HG03565 (cell line): ENCODE measurements around the gene NR2E3.

Experiments
- ATAC-seq: cut with Tn5 transposase; IDR thresholded peaks from one replicate; pipeline ENCODE4 v1.9.1; 2021; ENCODE audit warnings: mild to moderate bottlenecking, moderate library complexity; ENCODE audit not compliant: unreplicated experiment

The NR2E3 gene

GRCh38 chr15:71790081-71790480, 20.3 kb upstream of the NR2E3 start:
- ATAC-seq: no peak

GRCh38 chr15:71791975-71792374, 18.4 kb upstream of the NR2E3 start:
- ATAC-seq: no peak

GRCh38 chr15:71792521-71792920, 17.8 kb upstream of the NR2E3 start:
- no peak for ATAC-seq

- ATAC-seq: no peak
Measured at GRCh38 chr15:71798641-71799040, 11.7 kb upstream of the NR2E3 start.

- ATAC-seq: no peak
Measured at GRCh38 chr15:71800190-71800589, 10.2 kb upstream of the NR2E3 start.

- no peak for ATAC-seq
Measured at GRCh38 chr15:71800835-71801745, 9.3 kb upstream of the NR2E3 start.

GRCh38 chr15:71801935-71802655, 8.3 kb upstream of the NR2E3 start:
- no peak for ATAC-seq

- ATAC-seq: no peak
Measured at GRCh38 chr15:71802770-71803169, 7.6 kb upstream of the NR2E3 start.

- ATAC-seq: no peak
Measured at GRCh38 chr15:71804226-71804625, 6.1 kb upstream of the NR2E3 start.

- ATAC-seq: no peak
Measured at GRCh38 chr15:71804695-71805470, 5.5 kb upstream of the NR2E3 start.

- no peak for ATAC-seq
Measured at GRCh38 chr15:71806452-71806931, 3.9 kb upstream of the NR2E3 start.

- ATAC-seq: no peak
Measured at GRCh38 chr15:71807125-71807629, 3.2 kb upstream of the NR2E3 start.

GRCh38 chr15:71807691-71808091, 2.7 kb upstream of the NR2E3 start:
- ATAC-seq: no peak

- ATAC-seq: no peak
Measured at GRCh38 chr15:71808311-71809020, 1.9 kb upstream of the NR2E3 start.

GRCh38 chr15:71809346-71809745, 1.0 kb upstream of the NR2E3 start:
- ATAC-seq: no peak

GRCh38 chr15:71811036-71811736, 832 bp downstream of the NR2E3 start:
- ATAC-seq: no peak

- ATAC-seq: no peak
Measured at GRCh38 chr15:71811752-71812735, 1.7 kb downstream of the NR2E3 start.

GRCh38 chr15:71812966-71813722, 2.8 kb downstream of the NR2E3 start:
- no peak for ATAC-seq
